Erythroblast (primary cell): ENCODE results near the gene PNPLA1.

Source experiments
- GATA1 ChIP-seq: IDR thresholded peaks from 2 replicates; pipeline ENCODE4 v1.6.1; 2011; ENCODE audit warnings: low read depth, mild to moderate bottlenecking, control low read depth, low read length, moderate library complexity
- POLR2A ChIP-seq: IDR thresholded peaks from 2 replicates; pipeline ENCODE4 v1.6.1; 2011; ENCODE audit warnings: mild to moderate bottlenecking, low read length

DNA sequence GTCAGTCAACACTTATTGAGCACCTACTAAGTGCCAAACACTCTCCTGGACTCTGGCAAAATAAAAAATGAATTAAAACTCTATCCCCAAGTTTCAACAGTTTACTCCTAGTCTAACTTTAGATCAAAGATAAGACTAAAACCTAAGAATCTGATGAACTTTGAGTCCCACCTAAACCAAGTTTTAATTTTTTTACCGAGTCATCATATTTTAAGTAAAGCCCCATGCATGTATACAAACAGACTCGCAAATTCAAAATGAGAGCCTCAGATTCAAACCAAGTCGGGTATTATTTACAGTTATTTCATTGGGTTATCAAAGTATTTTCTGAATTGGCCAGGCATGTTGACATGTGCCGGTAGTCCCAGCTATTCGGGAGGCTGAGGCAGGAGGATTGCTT lies 38.7 kb downstream of the PNPLA1 start:
- TF ChIP-seq POLR2A = no peak
- TF ChIP-seq GATA1 = no peak
